GM21360 (cell line): ENCODE measurements around the gene BRINP2.

Experiments used
- ATAC-seq: cut with Tn5 transposase; IDR thresholded peaks from one replicate; pipeline ENCODE4 v1.9.1; 2021; ENCODE audit warnings: mild to moderate bottlenecking, moderate library complexity; ENCODE audit not compliant: unreplicated experiment

BRINP2 gene

GRCh38 chr1:177164380-177165068 is 6.2 kb upstream of the BRINP2 start, which contains the start of gene ASTN1:
ASTN1 (minus strand) TSS chr1:177164712; CDS start chr1:177164676, 36 bp downstream.
- ATAC-seq, result no peak

DNA sequence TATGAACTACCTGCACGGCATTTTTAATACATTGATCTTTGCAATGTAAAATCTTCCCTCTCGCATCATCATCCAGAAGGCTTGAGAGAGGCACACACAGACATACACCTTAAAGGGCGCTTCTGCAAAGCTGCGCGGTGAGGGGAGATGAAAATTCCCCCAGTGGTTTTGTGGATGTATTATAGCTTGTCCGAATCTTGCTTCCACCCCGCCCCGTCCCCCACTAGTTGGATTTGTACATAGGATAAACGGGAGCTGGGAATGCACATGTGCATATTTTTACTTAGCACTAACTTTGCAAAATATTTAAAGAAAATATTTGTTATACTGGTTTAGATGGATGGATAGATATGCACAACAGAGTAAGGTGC is 5.7 kb upstream of the BRINP2 start:
- no peak for ATAC-seq

DNA sequence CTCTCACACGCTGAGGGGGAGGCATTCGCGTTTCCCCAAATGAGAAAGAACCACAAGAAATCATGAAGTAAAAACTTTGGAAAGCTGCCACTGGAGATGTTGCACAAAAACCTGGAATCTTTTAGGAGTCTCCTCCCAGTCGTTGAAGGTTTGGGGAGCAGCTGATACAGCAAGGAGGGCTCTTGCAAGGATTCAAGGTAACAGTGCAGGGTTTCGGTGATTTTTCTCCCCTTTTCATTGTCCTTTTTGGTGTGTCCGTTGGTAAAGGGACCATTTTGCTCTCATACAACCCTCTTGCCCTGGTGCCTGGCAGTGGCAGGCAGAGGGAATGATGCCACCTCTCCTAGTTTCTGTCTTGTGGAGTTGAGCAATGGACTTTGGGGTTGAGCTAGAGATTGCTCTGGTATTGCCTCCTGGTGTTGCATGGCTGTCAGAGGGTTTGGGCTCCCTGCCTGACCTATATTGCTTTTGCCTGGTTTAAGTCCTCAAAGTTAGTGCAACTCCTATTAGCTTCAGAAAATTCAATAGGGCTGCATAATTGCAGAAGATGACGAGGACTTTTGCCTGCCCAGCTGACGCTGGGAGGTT is 872 bp downstream of the BRINP2 start:
- no peak for ATAC-seq

DNA sequence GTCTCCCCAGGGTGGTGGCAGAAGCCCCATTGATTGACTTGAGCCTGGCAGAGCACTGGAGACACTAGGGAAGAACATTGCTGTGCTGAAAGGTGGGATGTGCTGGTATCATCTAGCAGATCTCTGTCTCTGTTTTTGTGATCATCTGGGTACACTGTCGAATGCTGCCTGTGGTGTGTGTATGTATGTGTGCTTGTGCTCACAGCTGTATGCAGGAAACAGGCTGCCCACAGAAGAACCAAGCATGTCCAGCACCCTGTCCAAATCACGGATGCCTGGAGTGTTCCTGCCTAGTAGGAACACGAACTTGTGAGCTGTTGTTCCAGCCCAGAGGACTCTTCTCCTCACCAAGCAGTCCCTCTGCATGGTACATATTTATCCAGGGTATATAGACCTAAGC is 1.5 kb downstream of the BRINP2 start:
- no peak for ATAC-seq

- no peak for ATAC-seq
Measured at GRCh38 chr1:177172866-177173265, 2.1 kb downstream of the BRINP2 start.

DNA sequence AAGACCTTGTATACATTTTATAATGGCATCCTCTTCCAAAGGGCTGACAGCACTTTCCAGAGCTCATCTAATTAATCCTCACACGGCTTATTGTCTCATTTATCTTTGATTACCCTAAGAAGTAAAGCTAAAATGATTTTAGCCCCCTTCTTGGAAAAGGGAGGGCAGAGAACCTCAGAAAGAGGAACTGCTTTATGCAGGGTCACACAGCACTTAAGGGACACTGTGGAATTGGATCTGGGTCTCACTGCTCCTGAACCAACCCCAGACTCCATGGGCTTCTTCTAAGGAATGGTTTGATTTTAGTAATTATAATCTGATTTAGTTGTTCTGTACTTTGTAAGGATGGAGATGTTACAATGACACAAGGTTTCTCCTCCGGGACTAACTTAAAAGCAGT is 3.2 kb downstream of the BRINP2 start:
- ATAC-seq, result no peak

DNA sequence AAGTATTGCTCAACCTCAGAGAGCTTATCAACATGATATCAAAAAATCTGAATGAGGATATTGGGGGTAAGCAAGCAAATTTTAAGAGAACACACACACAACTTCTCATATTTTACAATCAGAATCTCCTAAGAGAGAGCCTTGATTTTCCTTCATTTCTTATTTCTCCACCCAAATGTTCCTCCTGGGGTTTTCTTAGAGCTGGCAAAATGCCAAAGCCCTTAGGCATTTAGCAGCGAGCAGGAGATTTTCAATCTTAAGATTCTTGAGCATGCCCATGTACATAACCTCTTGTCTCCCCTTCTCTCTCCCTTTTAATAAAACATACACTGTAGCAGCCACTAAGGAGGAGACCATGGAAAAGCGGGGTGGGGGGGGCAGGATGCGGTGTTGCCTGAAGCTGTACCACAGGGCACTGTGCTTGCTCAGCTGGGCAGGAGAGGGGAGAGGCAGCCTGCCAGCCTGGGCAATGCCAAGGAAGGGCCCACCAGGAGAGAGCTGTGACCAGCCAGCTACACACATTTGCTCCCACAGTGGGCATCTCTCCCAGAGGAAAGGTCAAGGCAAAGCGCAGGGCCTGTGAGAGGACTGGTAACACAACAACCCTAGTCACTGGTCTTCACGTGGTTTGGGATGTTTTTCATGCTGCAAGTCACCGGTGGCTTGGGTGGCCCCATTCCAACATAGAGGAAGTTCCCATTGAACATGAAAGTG is 4.3 kb downstream of the BRINP2 start:
- no peak for ATAC-seq

- no peak for ATAC-seq
Measured at GRCh38 chr1:177181280-177181630, 10.5 kb downstream of the BRINP2 start.

DNA sequence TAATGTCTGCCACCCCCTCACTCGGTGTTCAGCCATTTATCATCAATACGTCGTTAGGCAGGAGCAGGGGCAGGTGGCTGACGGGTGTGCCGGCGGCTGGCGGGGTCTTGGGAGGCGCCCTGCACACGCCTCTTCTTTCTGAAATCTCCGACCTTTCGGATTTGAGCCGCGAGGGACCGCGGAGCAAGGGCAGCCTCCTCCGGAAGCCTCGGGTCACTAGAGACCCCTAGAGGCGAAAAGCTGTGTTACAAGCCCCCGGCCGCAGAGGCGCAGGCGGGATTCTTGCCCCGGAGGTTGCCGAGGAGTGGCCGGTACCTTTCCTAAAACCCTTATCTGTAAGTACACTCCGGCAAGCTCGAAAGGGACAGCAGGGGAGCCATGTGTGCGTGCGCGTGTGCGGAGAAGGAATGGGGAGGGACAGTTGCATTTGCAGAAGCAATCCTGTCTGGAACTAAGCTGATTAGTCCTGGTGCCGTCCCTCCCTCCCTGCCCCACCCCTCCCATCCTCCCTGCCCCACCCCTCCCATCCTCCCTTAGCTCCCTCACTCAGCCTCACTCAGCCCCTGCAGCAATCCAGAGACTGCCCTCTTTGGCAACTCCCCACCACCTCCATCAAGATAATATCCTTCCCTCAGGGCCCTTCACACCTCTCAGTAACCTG is 11.0 kb downstream of the BRINP2 start:
- peak; percentile 98 for ATAC-seq

DNA sequence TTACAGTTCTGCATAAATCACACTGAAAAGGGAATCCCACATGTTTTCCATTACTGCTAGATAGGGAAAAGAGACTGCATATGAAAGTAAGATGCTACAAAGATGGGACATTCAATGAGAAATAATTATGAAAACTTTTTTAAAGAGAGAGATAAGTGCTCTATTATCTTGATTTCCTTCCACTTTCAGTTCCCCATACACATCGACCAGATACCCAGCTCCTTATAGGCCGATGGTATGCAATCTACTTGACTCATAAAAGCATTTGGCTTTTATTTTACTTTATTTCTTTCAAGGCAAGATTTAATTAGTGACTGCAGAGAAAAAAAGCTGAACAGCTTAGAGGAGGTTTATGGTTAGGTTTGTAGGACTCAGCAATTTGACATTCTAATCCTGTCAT is 13.1 kb downstream of the BRINP2 start:
- no peak for ATAC-seq

- ATAC-seq, result no peak
Measured at GRCh38 chr1:177185209-177185608, 14.5 kb downstream of the BRINP2 start.

- ATAC-seq, result no peak
Measured at GRCh38 chr1:177186639-177187038, 15.9 kb downstream of the BRINP2 start.

DNA sequence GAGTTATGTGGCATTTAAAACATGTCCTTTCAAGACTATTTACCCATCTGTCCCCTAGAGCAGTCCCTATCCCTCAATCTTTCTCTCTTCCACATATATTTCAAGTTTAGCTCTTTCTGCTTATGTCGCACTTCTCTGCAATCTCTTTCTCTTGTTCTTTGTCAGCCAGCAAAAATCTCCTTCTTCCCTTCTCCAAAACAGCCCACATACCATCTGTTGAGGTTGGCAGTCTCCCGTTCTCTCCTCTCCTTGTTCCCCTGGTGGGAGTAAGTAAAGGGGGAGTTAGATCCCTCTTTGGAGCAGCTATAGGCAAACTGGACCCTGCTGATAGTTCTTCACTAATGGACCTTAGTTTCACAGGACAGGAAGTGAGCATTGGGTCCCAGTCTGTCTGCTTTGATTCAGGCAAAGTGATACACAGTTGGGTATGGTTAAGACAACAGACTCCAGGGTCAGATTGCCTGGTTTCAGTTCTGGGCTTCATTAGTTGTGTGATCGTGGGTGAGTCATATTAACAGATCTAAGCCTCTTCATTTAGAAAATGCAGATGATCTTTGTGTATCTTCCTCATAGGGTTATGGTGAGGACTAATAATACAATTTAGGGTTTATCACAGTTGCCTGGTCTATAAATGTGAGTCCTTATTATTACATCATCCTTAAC is 19.7 kb downstream of the BRINP2 start:
- ATAC-seq, result no peak

- no peak for ATAC-seq
Measured at GRCh38 chr1:177198243-177198642, 27.5 kb downstream of the BRINP2 start.

- no peak for ATAC-seq
Measured at GRCh38 chr1:177200290-177200689, 29.5 kb downstream of the BRINP2 start.

DNA sequence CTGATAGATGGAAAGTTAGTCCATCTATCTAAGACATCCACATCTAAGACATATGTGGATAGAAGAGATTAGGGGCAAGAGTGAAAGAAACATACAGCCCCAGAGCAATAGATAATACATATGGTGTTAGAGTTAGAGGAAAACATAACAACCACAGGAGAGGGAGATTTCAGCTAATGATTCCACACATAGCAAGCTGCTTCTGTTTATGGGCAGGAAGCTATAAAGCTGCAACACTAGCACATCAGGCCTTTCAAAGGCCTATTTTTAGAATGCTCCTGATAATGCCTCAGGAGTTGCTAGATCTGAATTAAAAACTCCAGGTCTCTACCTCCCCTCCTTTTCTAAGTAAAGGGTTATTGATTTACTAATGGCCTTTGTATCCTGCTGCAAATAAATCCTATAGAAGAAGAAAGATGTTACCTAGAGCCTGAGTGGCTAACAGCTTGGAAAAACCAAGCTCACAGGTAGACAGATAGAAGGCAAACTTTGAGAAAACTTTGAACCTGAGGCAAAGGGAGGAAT is 36.1 kb downstream of the BRINP2 start:
- ATAC-seq, result no peak

- no peak for ATAC-seq
Measured at GRCh38 chr1:177208920-177209319, 38.2 kb downstream of the BRINP2 start.

DNA sequence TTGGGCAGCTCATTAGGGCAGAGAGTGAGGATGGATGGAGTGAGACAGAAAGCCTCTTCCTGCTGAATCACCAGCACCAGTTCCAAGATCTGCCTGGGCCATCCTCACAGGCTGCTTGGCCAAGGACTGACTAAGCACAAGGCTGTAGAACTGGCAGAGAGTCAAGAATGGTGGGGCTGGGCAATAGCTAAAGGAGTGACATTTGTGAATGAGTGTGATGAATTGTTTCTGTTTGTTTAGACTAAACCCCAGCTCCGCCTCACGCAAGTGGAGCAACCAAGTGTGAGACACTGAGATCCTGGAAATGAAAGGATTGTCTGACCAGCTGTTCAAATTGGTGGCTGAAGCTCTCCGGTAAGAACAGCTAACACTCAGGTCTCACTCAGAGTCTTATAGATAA is 38.6 kb downstream of the BRINP2 start:
- ATAC-seq, result no peak

DNA sequence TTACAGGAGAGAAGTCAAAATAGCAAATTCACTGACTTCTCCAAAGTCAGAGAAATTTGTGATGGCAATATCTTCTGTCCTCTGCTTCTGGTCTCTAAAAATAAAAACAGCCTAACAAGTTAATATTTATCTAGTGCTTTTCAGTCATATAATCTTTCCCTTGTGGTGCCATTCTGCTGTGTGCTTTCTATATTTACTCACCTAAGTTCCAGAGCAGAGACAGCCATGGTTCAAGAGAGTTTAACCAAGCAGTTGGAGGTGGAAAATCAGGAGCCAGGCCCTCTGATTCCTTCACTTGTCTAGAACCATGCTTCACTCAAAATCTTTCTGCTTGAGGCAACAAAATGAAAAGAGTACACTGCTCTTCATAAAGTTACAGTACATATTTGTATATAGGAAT is 39.3 kb downstream of the BRINP2 start:
- ATAC-seq, result no peak

DNA sequence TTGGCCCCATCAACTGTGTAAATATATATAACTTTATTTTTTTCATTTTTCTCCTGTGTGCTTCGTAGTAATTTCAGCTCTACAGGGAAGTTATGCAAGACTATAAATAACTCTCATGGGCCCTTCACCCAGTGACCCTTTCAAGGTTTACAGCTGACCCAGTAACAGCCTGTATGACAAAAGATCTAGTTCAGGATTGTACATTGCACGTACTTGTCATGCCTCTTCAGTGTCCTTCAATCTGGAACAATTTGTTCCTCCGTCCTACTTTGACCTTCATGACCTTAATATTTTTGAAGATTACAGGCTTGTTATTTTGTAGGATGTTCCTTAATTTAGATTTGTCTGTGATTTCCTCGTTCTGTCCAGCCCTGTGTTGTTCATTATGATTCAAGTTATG is 40.5 kb downstream of the BRINP2 start:
- ATAC-seq, result no peak

DNA sequence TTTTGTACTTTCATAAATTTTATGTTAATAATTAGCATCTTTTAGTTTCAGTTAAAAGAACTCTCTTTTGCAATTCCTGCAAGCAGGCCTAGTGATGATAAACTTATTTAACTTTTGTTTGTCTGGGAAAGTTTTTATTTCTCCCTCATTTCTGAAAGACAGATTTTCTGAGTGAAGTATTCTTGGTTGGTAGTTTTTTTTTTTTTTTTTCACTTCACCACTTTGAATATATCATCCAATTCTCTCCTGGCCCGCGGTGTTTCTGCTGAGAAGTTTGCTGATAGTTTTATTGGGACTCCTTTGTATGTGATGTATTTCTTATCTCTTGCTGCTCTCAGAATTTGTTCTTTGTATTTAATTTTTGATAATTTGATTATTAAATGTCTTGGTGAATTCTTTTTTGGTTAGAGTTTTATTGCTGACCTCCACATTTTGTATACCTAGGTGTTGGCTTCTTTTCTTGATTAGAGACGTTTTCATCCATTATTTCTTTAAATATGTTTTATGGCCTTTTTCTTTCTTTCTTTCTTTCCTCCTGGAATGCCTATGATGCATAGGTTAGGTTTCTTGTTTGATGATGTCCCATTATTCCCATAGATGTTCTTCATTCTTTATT is 45.9 kb downstream of the BRINP2 start:
- ATAC-seq, result no peak
